HG03354 (cell line): ENCODE data around the gene IL27RA.
"Not testable (repeated sequence)": the region's sequence is repeated elsewhere in the genome, so short reads cannot be mapped to it uniquely, and the experiment has no call there.

Experiments used
- ATAC-seq: cut with Tn5 transposase; IDR thresholded peaks from one replicate; pipeline ENCODE4 v1.9.1; 2021; ENCODE audit warnings: mild to moderate bottlenecking; ENCODE audit not compliant: unreplicated experiment, poor library complexity, severe bottlenecking

The IL27RA gene

GRCh38 chr19:14026652-14027192 is 4.8 kb upstream of the IL27RA start:
- ATAC-seq = not testable (repeated sequence)

- no peak for ATAC-seq
Measured at GRCh38 chr19:14027856-14028450, 3.6 kb upstream of the IL27RA start, which contains the start of gene RLN3. RLN3 (plus strand) TSS chr19:14028148; CDS start chr19:14028205, 57 bp downstream.

GRCh38 chr19:14028901-14029300 is 2.7 kb upstream of the IL27RA start:
- ATAC-seq = no peak

GRCh38 chr19:14030997-14031718 is 404 bp upstream of the IL27RA start:
- ATAC-seq = no peak

GRCh38 chr19:14033946-14034345 is 2.4 kb downstream of the IL27RA start:
- ATAC-seq = no peak

GRCh38 chr19:14035159-14035558 is 3.6 kb downstream of the IL27RA start:
- ATAC-seq = not testable (repeated sequence)

- no peak for ATAC-seq
Measured at GRCh38 chr19:14035706-14036105, 4.1 kb downstream of the IL27RA start.

- no peak for ATAC-seq
Measured at GRCh38 chr19:14039181-14039580, 7.6 kb downstream of the IL27RA start.

- not testable (repeated sequence) for ATAC-seq
Measured at GRCh38 chr19:14042659-14043608, 11.4 kb downstream of the IL27RA start.

- ATAC-seq = not testable (repeated sequence)
Measured at GRCh38 chr19:14047866-14048265, 16.3 kb downstream of the IL27RA start.

GRCh38 chr19:14048443-14049153 is 17.0 kb downstream of the IL27RA start:
- no peak for ATAC-seq

- ATAC-seq = no peak
Measured at GRCh38 chr19:14050512-14050911, 18.9 kb downstream of the IL27RA start.

GRCh38 chr19:14050961-14051360 is 19.4 kb downstream of the IL27RA start:
- not testable (repeated sequence) for ATAC-seq

GRCh38 chr19:14051980-14052379 is 20.4 kb downstream of the IL27RA start:
- ATAC-seq = no peak

GRCh38 chr19:14052470-14052869 is 20.9 kb downstream of the IL27RA start:
- ATAC-seq = no peak

GRCh38 chr19:14053032-14053431 is 21.5 kb downstream of the IL27RA start:
- no peak for ATAC-seq

- no peak for ATAC-seq
Measured at GRCh38 chr19:14053500-14053899, 21.9 kb downstream of the IL27RA start.

- no peak for ATAC-seq
Measured at GRCh38 chr19:14054099-14054498, 22.5 kb downstream of the IL27RA start.

GRCh38 chr19:14054721-14055120 is 23.2 kb downstream of the IL27RA start:
- no peak for ATAC-seq
